Neural crest cell (in vitro differentiated cells): ENCODE measurements around the gene GRIA4. TPM values are rescaled to one million over a fixed set of nuclear protein-coding genes. Genes with fewer than 3 reads are reported as not detected.

Experiments used
- DNase-seq: peaks from one replicate; pipeline ENCODE4 v3.0.0; 2021; ENCODE audit warnings: low read depth, mixed read lengths, low spot score
- H3K27ac Mint-ChIP-seq: one replicate; pipeline ENCODE4 v1.8.0; 2021; ENCODE audit warnings: mild to moderate bottlenecking, mixed read lengths; ENCODE audit not compliant: unreplicated experiment
- H3K27me3 Mint-ChIP-seq: 2 replicates; pipeline ENCODE4 v1.8.0; 2021; ENCODE audit warnings: low read depth, mild to moderate bottlenecking, mixed read lengths
- H3K36me3 Mint-ChIP-seq: 2 replicates; pipeline ENCODE4 v1.8.0; 2021; ENCODE audit warnings: low read depth, mild to moderate bottlenecking, mixed read lengths
- H3K4me1 Mint-ChIP-seq: 2 replicates; pipeline ENCODE4 v1.8.0; 2021; ENCODE audit warnings: mixed read lengths
- H3K4me3 Mint-ChIP-seq: one replicate; pipeline ENCODE4 v1.8.0; 2021; ENCODE audit warnings: mild to moderate bottlenecking, mixed read lengths
- H3K9me3 Mint-ChIP-seq: 2 replicates; pipeline ENCODE4 v1.8.0; 2021; ENCODE audit warnings: mixed read lengths
- total RNA-seq: library from RNA; stranded (reverse); gene quantifications from 2 replicates; pipeline ENCODE4 v1.2.1, GENCODE V29; 2021
- TF ChIP-seq, protein P1 (sequence below): fragments of 200-600 bp; sonication (generic); conservative IDR thresholded peaks from 2 replicates; pipeline ENCODE4 v1.5.0; 2021; ENCODE audit warnings: antibody characterized with exemption, mild to moderate bottlenecking

GRIA4 gene
- total RNA-seq, 1 donor from 2014 or later = 2.9 TPM

DNA sequence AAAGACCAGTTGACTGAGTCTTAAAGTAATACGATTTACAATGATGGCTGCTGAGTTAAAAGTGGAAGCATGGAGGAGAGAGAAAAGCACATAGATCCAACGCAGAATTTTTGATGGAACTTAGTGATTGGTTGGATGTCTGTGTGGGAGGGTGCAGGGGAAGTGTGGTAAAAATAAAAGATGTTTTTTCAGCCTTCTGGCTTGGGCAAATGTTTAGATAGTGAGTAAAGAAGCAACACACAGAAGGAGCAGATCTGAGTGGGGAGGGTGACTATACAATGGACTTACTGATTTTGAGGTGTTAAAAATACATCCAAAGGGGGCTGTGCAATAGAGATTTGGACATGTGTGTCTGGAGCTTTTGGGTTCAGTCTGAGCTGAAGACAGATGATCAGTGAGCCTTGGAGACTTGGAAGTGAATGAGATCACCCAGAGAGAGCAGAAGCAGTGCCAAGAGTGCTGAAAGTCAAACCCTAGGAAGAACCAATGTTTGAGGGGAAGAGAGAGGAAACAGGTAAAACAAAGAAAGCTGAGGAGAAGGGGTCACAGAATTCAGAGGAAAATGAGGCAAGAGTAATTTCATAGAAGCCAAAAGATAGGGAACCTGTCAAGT lies 8.6 kb downstream of the GRIA4 start:
- TF ChIP-seq, protein P1, sequence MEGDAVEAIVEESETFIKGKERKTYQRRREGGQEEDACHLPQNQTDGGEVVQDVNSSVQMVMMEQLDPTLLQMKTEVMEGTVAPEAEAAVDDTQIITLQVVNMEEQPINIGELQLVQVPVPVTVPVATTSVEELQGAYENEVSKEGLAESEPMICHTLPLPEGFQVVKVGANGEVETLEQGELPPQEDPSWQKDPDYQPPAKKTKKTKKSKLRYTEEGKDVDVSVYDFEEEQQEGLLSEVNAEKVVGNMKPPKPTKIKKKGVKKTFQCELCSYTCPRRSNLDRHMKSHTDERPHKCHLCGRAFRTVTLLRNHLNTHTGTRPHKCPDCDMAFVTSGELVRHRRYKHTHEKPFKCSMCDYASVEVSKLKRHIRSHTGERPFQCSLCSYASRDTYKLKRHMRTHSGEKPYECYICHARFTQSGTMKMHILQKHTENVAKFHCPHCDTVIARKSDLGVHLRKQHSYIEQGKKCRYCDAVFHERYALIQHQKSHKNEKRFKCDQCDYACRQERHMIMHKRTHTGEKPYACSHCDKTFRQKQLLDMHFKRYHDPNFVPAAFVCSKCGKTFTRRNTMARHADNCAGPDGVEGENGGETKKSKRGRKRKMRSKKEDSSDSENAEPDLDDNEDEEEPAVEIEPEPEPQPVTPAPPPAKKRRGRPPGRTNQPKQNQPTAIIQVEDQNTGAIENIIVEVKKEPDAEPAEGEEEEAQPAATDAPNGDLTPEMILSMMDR = no peak
- no peak for DNase-seq

DNA sequence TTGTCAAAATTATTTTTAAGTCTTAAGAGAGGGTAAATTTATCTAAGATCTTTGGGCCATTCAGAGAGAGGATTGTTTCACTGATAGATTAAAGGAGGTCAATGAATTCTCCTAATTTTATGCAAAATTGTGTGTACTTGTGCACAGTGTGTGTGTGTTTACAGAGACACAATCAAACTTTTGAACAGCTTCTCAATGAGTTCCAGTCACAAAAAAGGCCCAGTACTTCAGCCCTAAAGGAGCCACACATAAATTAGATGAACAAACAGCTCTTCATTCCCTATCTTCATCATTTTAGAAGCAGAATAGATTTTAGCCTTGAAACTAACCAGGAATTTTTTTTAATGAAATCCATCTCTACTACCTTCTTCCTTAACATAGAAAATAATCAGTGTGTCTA lies 9.7 kb downstream of the GRIA4 start:
- H3K36me3 Mint-ChIP-seq = no peaks in the 10 kb centered on the region
- peaks cover 8% of the 10 kb centered on the region for H3K27me3 Mint-ChIP-seq
- H3K9me3 Mint-ChIP-seq = no peaks in the 10 kb centered on the region
- no peaks in the 10 kb centered on the region for H3K4me1 Mint-ChIP-seq
- H3K27ac Mint-ChIP-seq = no peak overlapping the region
- H3K4me3 Mint-ChIP-seq = no peak overlapping the region
- TF ChIP-seq, protein P1 = no peak
- DNase-seq = no peak

More for the DNA sequence above, 8.6 kb downstream of the GRIA4 start:
- Mint-ChIP-seq H3K27ac (no peak overlapping the region), H3K9me3 (no peaks in the 10 kb centered on the region), H3K36me3 (no peaks in the 10 kb centered on the region), H3K4me3 (no peak overlapping the region), H3K4me1 (no peaks in the 10 kb centered on the region), H3K27me3 (peaks cover 7% of the 10 kb centered on the region)

DNA sequence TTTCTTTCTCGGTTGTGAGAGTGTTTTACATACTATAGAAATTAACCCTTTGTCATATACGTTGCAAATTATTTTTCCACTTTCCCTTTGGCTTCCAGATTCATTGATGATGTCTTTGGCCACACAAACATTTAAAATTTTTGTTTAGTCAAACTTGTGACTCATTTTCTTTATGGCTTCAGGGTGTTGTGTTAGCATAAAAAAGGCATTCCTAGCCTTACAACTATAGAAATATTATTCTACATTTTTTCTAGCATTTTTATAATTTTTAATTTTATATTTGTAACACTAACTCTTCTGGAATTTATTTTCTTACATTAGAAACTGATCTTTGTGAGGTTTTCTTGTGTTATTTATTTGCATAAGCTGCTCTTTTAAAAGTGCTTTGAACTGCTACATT lies 12.1 kb downstream of the GRIA4 start:
- DNase-seq = no peak
- Mint-ChIP-seq H3K4me3 (no peak overlapping the region), H3K27me3 (peaks cover 6% of the 10 kb centered on the region), H3K9me3 (no peaks in the 10 kb centered on the region), H3K36me3 (no peaks in the 10 kb centered on the region), H3K4me1 (no peaks in the 10 kb centered on the region), H3K27ac (no peak overlapping the region)
- TF ChIP-seq, protein P1 = no peak

DNA sequence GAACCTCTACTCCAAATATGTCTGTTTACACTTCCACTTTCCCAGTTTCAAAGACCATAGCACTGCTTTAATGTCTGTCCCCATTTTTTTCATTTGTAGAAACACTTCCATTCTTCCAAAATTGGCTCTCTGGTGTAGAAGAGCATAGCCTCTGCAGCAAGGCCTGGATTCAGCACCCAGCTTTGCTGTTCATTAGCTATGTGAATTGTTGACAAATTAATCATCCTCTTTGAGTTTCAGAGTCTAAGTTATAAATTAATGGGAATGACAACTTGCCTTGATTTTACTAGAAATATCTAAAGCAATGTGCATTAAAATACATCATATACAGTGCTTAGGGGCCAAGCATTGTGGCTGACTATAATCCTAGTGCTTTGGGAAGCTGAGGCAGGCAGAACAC lies 22.4 kb downstream of the GRIA4 start:
- DNase-seq = no peak
- Mint-ChIP-seq H3K27ac (no peak overlapping the region), H3K27me3 (no peaks in the 10 kb centered on the region), H3K9me3 (no peaks in the 10 kb centered on the region), H3K4me1 (no peaks in the 10 kb centered on the region), H3K36me3 (no peaks in the 10 kb centered on the region), H3K4me3 (no peak overlapping the region)
- TF ChIP-seq, protein P1 = no peak

DNA sequence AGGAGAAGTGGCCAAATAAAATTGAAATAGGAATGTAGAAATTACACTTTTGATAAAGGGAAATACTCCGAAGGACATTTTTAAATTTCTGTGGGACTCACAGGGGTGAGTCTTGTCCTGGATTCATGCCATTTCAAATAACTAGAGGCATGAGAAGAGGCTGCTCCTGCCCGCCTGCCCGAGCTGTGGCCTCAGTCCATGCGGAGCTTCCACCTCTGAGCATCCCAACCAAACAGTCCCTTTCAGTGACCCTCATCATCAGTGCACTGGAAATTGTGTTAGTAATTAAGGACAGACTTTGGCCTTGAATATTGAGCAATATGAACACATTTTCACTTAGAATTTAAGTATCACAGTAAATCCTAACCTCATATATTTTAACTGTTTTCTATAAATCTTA lies 25.6 kb downstream of the GRIA4 start:
- Mint-ChIP-seq H3K4me1 (no peaks in the 10 kb centered on the region), H3K9me3 (no peaks in the 10 kb centered on the region), H3K27me3 (no peaks in the 10 kb centered on the region), H3K36me3 (no peaks in the 10 kb centered on the region), H3K27ac (no peak overlapping the region), H3K4me3 (no peak overlapping the region)
- no peak for DNase-seq
- TF ChIP-seq, protein P1 = no peak
